ENCODE data around the gene TUFT1. TPM values are rescaled to one million over a fixed set of nuclear protein-coding genes. Genes with fewer than 3 reads are reported as not detected.

Gene TUFT1
- total and polyA plus RNA-seq, 9 of the 15 experiments (the other 6 are each of a cell fraction or from before 2014, with no cell fraction given), result 0.54 to 2.0 (median 1.7) TPM

DNA sequence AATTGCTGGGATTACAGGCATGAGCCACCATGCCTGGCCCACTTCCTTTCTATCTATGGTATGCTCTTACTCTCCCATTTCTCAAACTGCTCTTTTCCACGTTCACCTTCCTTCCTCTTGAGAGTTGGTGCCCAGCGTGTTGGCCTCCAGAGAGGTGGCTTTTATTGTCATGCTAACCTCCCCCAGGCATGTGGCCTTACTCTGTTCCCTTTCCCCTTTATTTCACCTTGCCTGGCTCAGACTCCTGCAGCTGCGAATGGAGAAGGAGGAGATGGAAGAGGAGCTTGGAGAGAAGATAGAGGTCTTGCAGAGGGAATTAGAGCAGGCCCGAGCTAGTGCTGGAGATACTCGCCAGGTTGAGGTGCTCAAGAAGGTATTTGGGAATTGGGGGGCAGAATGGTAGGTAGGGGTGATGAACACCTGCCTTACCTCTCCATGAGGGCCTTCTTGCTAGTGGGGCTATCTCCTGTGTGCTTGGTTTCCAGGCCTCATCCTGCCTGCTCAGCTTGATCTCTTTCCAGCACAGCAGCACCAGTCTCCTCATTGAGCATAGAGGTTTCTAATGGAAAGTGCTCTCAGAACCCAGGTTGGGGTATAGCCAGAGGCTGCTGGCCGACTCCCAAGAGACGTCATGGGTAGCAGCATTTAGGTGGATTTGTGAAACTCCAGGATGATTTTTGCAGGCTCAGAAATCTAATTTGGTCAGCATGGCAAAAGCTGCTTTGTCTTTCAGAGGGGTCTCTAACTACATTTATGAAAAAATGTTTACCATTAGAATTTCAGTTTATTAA lies 13.2 kb upstream of the TUFT1 start:
- Histone ChIP-seq H3K9me1 (ENCODE audit: control insufficient read depth, insufficient read depth, low read length) (no peaks in the 10 kb centered on the region), H3K27ac (ENCODE audit: extremely low read depth, low read depth, low read length) (no peak overlapping the region), H3K9ac (ENCODE audit: insufficient read depth in 1 of 2, low read depth in 2 of 2, low read length in 2 of 2) (no peak overlapping the region; a peak in 1 of 4 replicates), H3K4me2 (ENCODE audit: insufficient read depth, low read length) (no peak overlapping the region), H3K4me1 (replicated peaks in 1 of 2; ENCODE audit: control insufficient read depth in 2 of 2, insufficient read depth in 2 of 2, low read length in 2 of 2) (peaks cover 2 to 15% of the 10 kb centered on the region in 2 experiments; a peak in 3 of 5 replicates), H3K79me2 (ENCODE audit: control insufficient read depth, insufficient read depth, low read length) (no peaks in the 10 kb centered on the region), H3K27me3 (ENCODE audit: control insufficient read depth in 2 of 2, insufficient read depth in 2 of 2, low read length in 2 of 2) (peaks cover 45 to 61% of the 10 kb centered on the region in 2 experiments; a peak in 4 of 5 replicates), H3K36me3 (ENCODE audit: control insufficient read depth, insufficient read depth, low read length) (no peaks in the 10 kb centered on the region), H3K9me3 (replicated peaks; ENCODE audit: control insufficient read depth, insufficient read depth, low read depth, low read length) (no peaks in the 10 kb centered on the region), H2AFZ (ENCODE audit: low read depth, low read length) (no peak overlapping the region), H4K20me1 (replicated peaks; ENCODE audit: control insufficient read depth, insufficient read depth, low read length) (no peaks in the 10 kb centered on the region), H3K4me3 (no peak overlapping the region)
- DNase-seq (ENCODE audit: extremely low read depth in 1 of 4, low spot score in 3 of 4), result no peak
- 9% methylated on average over 7 of the region's 7 CpGs for WGBS (ENCODE audit: insufficient coverage, low coverage, missing lambda C conversion rate)
- CTCF ChIA-PET (ENCODE audit: low intra/inter-chr PET ratio), result interaction anchor here (0.9 kb wide), 1 partner anchor 310 kb away, joined by 3 read pairs; no protein-coding TSS in a partner anchor
- intact Hi-C loops (cut with micrococcal nuclease) (no loop called here), in situ Hi-C loops (cut with MboI) (no loop called here)
- TF ChIP-seq TEAD2 (tag; IDR thresholded peaks at IDR 0.05) (no peak), ZBED1 (IDR thresholded peaks at IDR 0.05) (no peak), CTBP1 (IDR thresholded peaks at IDR 0.05; ENCODE audit: borderline replicate concordance) (no peak), PHF21A (IDR thresholded peaks at IDR 0.05; ENCODE audit: borderline replicate concordance, low read depth) (no peak), ARID1B (IDR thresholded peaks at IDR 0.05) (no peak), GABPB1 (CRISPR knock-in tag; IDR thresholded peaks at IDR 0.05) (no peak), CCAR2 (IDR thresholded peaks at IDR 0.05; ENCODE audit: low read depth, low read length) (no peak), ZFPM2 (CRISPR knock-in tag; IDR thresholded peaks at IDR 0.05) (no peak), SAFB (IDR thresholded peaks at IDR 0.05; ENCODE audit: borderline replicate concordance, low read depth, low read length) (no peak)
- TF ChIP-seq, protein P1, sequence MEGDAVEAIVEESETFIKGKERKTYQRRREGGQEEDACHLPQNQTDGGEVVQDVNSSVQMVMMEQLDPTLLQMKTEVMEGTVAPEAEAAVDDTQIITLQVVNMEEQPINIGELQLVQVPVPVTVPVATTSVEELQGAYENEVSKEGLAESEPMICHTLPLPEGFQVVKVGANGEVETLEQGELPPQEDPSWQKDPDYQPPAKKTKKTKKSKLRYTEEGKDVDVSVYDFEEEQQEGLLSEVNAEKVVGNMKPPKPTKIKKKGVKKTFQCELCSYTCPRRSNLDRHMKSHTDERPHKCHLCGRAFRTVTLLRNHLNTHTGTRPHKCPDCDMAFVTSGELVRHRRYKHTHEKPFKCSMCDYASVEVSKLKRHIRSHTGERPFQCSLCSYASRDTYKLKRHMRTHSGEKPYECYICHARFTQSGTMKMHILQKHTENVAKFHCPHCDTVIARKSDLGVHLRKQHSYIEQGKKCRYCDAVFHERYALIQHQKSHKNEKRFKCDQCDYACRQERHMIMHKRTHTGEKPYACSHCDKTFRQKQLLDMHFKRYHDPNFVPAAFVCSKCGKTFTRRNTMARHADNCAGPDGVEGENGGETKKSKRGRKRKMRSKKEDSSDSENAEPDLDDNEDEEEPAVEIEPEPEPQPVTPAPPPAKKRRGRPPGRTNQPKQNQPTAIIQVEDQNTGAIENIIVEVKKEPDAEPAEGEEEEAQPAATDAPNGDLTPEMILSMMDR (IDR thresholded peaks at IDR 0.05 in 2 of 3, conservative IDR thresholded peaks at IDR 0.05 in 1 of 3; ENCODE audit: insufficient read depth in 2 of 3, low read depth in 1 of 3, low read length in 3 of 3), result no peak
- POLR2A ChIA-PET, result interaction anchor here (0.7 to 1.5 kb wide), 3 partner anchors 10 to 19 kb away, joined by 3 to 5 read pairs (median 3); no protein-coding TSS in a partner anchor
- no peak for FAIRE-seq
- BruUV-seq (replicated peaks), result no TSS peak
- ATAC-seq, result no peak

Measured in K562 (cell line).